Osteoblast (primary cell): Measurements from ENCODE around the gene PAIP1. TPM values are rescaled to one million over a fixed set of nuclear protein-coding genes. Genes with fewer than 3 reads are reported as not detected.
"Not testable (repeated sequence)": the region's sequence is repeated elsewhere in the genome, so short reads cannot be mapped to it uniquely, and the experiment has no call there.

ENCODE experiments used
- DNase-seq: peaks from one replicate; pipeline ENCODE4 v3.0.0; 2011; ENCODE audit warnings: low spot score, mixed read lengths; ENCODE audit not compliant: insufficient read length; ENCODE audit errors: missing footprints
- H2AFZ ChIP-seq: 2 replicates; pipeline ENCODE4 v1.6.0; 2011; ENCODE audit warnings: mild to moderate bottlenecking, low read length
- H3K27ac ChIP-seq: 2 replicates; pipeline ENCODE4 v1.5.1; 2011; ENCODE audit warnings: mild to moderate bottlenecking, low read depth, low read length, moderate library complexity
- H3K27me3 ChIP-seq: 2 replicates; pipeline ENCODE4 v1.6.0; 2012; ENCODE audit warnings: mild to moderate bottlenecking, control low read depth, inconsistent platforms, low read length, moderate library complexity; ENCODE audit not compliant: insufficient read depth
- H3K36me3 ChIP-seq: 2 replicates; pipeline ENCODE4 v1.5.1; 2011; ENCODE audit warnings: mild to moderate bottlenecking, low read length, control low read depth, moderate library complexity; ENCODE audit not compliant: insufficient read depth
- H3K4me1 ChIP-seq: 2 replicates; pipeline ENCODE4 v1.5.1; 2011; ENCODE audit warnings: mild to moderate bottlenecking, low read length, control low read depth, moderate library complexity; ENCODE audit not compliant: insufficient read depth
- H3K4me2 ChIP-seq: 2 replicates; pipeline ENCODE4 v1.6.0; 2011; ENCODE audit warnings: mild to moderate bottlenecking, low read length; ENCODE audit not compliant: insufficient read depth
- H3K4me3 ChIP-seq: fragments of 200-600 bp; sonication (generic); 3 replicates; pipeline ENCODE4 v1.5.1; 2012; ENCODE audit warnings: mild to moderate bottlenecking, low read length, inconsistent platforms; ENCODE audit not compliant: insufficient read depth
- H3K79me2 ChIP-seq: 2 replicates; pipeline ENCODE4 v1.6.0; 2012; ENCODE audit warnings: mild to moderate bottlenecking, low read length, control low read depth, inconsistent platforms; ENCODE audit not compliant: insufficient read depth
- H3K9me3 ChIP-seq: 2 replicates; pipeline ENCODE4 v1.5.1; 2011; ENCODE audit warnings: low read depth, low read length, control low read depth
- H4K20me1 ChIP-seq: 2 replicates; pipeline ENCODE4 v1.6.0; 2012; ENCODE audit warnings: mild to moderate bottlenecking, low read length, control low read depth; ENCODE audit not compliant: insufficient read depth
- CTCF ChIP-seq: IDR thresholded peaks from 2 replicates; pipeline ENCODE4 v1.5.1; 2011; ENCODE audit warnings: mild to moderate bottlenecking, low read depth, low read length, moderate library complexity; ENCODE audit errors: extremely low read depth
- total RNA-seq: library from RNA; depleted of rRNA; stranded (reverse); fragments of >200 nt; gene quantifications from 2 replicates; pipeline ENCODE4 v1.2.3, GENCODE V29; 2012

The PAIP1 gene
- total RNA-seq, 1 donor, result 122 TPM

GRCh38 chr5:43563321-43563720 lies 6.4 kb upstream of the PAIP1 start:
- TF ChIP-seq CTCF, result no peak
- H2AFZ ChIP-seq, result no peak overlapping the region
- no peak overlapping the region for H3K4me2 ChIP-seq
- no peaks in the 10 kb centered on the region for H3K36me3 ChIP-seq
- no peaks in the 10 kb centered on the region for H3K27me3 ChIP-seq
- H3K27ac ChIP-seq, result no peak overlapping the region
- H4K20me1 ChIP-seq, result no peaks in the 10 kb centered on the region
- DNase-seq, result peak; percentile 8
- H3K79me2 ChIP-seq, result no peaks in the 10 kb centered on the region
- H3K4me3 ChIP-seq, result no peak overlapping the region
- H3K9me3 ChIP-seq, result no peaks in the 10 kb centered on the region
- peaks cover 31% of the 10 kb centered on the region for H3K4me1 ChIP-seq

GRCh38 chr5:43561356-43561755 lies 4.5 kb upstream of the PAIP1 start:
- no peaks in the 10 kb centered on the region for H4K20me1 ChIP-seq
- H3K4me2 ChIP-seq, result peak overlapping the region; percentile 20
- no peak for TF ChIP-seq CTCF
- H3K4me3 ChIP-seq, result no peak overlapping the region
- peak; percentile 90 for DNase-seq
- no peaks in the 10 kb centered on the region for H3K27me3 ChIP-seq
- H3K36me3 ChIP-seq, result no peaks in the 10 kb centered on the region
- H3K27ac ChIP-seq, result no peak overlapping the region
- H3K4me1 ChIP-seq, result peaks cover 31% of the 10 kb centered on the region
- H3K79me2 ChIP-seq, result peaks cover 7% of the 10 kb centered on the region
- no peak overlapping the region for H2AFZ ChIP-seq
- H3K9me3 ChIP-seq, result no peaks in the 10 kb centered on the region

GRCh38 chr5:43560128-43560527 lies 3.3 kb upstream of the PAIP1 start:
- Histone ChIP-seq H2AFZ (no peak overlapping the region), H3K36me3 (no peaks in the 10 kb centered on the region), H3K27me3 (no peaks in the 10 kb centered on the region), H3K79me2 (peaks cover 19% of the 10 kb centered on the region), H4K20me1 (no peaks in the 10 kb centered on the region), H3K27ac (peak overlapping the region; percentile 16), H3K4me3 (no peak overlapping the region), H3K4me1 (peaks cover 37% of the 10 kb centered on the region), H3K9me3 (no peaks in the 10 kb centered on the region), H3K4me2 (peak overlapping the region; percentile 14)
- TF ChIP-seq CTCF, result no peak
- DNase-seq, result peak; percentile 9

- DNase-seq, H3K9me3 ChIP-seq, H3K27me3 ChIP-seq: not testable (repeated sequence)
- H3K27ac ChIP-seq, result peak overlapping the region; percentile 72
- peak overlapping the region; percentile 79 for H2AFZ ChIP-seq
- H3K4me2 ChIP-seq, result peak overlapping the region; percentile 94
- peak overlapping the region; percentile 82 for H3K4me3 ChIP-seq
- H3K4me1 ChIP-seq, result peaks cover 34% of the 10 kb centered on the region
- H3K36me3 ChIP-seq, result peaks cover 16% of the 10 kb centered on the region
- peaks cover 12% of the 10 kb centered on the region for H4K20me1 ChIP-seq
- peaks cover 55% of the 10 kb centered on the region for H3K79me2 ChIP-seq
Measured at GRCh38 chr5:43556607-43556856, 345 bp downstream of the PAIP1 start.
